Trophoblast cell (in vitro differentiated cells and primary cell): ENCODE data around the gene FOXD4L3.
"Not testable (repeated sequence)": the region's sequence is repeated elsewhere in the genome, so short reads cannot be mapped to it uniquely, and the experiment has no call there.

Experiments used
- DNase-seq, 2 donors: peaks; one replicate each; pipeline ENCODE4 v3.0.0-alpha.2; 2016
- H2AFZ ChIP-seq: 2 replicates; pipeline ENCODE4 v1.6.1; 2013; ENCODE audit warnings: low read length, moderate library complexity, mild to moderate bottlenecking; ENCODE audit not compliant: insufficient read depth, poor library complexity
- H2AK5ac ChIP-seq: 2 replicates; pipeline ENCODE4 v1.6.1; 2013; ENCODE audit warnings: mild to moderate bottlenecking, low read length
- H2BK120ac ChIP-seq: 2 replicates; pipeline ENCODE4 v1.6.1; 2013; ENCODE audit warnings: low read length, mild to moderate bottlenecking, moderate library complexity; ENCODE audit not compliant: insufficient read depth, poor library complexity
- H2BK12ac ChIP-seq: 2 replicates; pipeline ENCODE4 v1.6.1; 2013; ENCODE audit warnings: mild to moderate bottlenecking, low read length, moderate library complexity
- H2BK5ac ChIP-seq: 2 replicates; pipeline ENCODE4 v1.6.1; 2013; ENCODE audit warnings: low read length, low read depth, moderate library complexity, mild to moderate bottlenecking; ENCODE audit not compliant: poor library complexity
- H3K14ac ChIP-seq: 2 replicates; pipeline ENCODE4 v1.6.1; 2013; ENCODE audit warnings: mild to moderate bottlenecking, low read length
- H3K18ac ChIP-seq: 2 replicates; pipeline ENCODE4 v1.6.1; 2013; ENCODE audit warnings: mild to moderate bottlenecking, low read length
- H3K23ac ChIP-seq: 2 replicates; pipeline ENCODE4 v1.6.1; 2013; ENCODE audit warnings: low read length
- H3K27ac ChIP-seq: 2 replicates; pipeline ENCODE4 v1.5.1; 2013; ENCODE audit warnings: low read depth, mild to moderate bottlenecking, inconsistent platforms, low read length, moderate library complexity
- H3K27me3 ChIP-seq: 2 replicates; pipeline ENCODE4 v1.6.1; 2013; ENCODE audit warnings: inconsistent platforms, mild to moderate bottlenecking, low read length, moderate library complexity; ENCODE audit not compliant: insufficient read depth
- H3K36me3 ChIP-seq, 2 experiments: 1 replicate in 1 of 2; 2 replicates in 1 of 2; pipeline ENCODE4 v1.6.1; 2013; ENCODE audit warnings: low read length in 2 of 2, mild to moderate bottlenecking in 2 of 2, moderate library complexity in 1 of 2; ENCODE audit not compliant: insufficient read depth in 2 of 2, control insufficient read depth in 1 of 2
- H3K4ac ChIP-seq: 2 replicates; pipeline ENCODE4 v1.6.1; 2013; ENCODE audit warnings: low read depth, mild to moderate bottlenecking, low read length, moderate library complexity
- H3K4me1 ChIP-seq, 2 experiments: 1 replicate in 1 of 2; 2 replicates in 1 of 2; pipeline ENCODE4 v1.6.1; 2013; ENCODE audit warnings: low read length in 2 of 2, mild to moderate bottlenecking in 2 of 2, moderate library complexity in 1 of 2; ENCODE audit not compliant: insufficient read depth in 2 of 2, control insufficient read depth in 1 of 2
- H3K4me2 ChIP-seq: 2 replicates; pipeline ENCODE4 v1.6.1; 2013; ENCODE audit warnings: inconsistent platforms, mild to moderate bottlenecking, low read length, moderate library complexity
- H3K4me3 ChIP-seq: 2 replicates; pipeline ENCODE4 v1.5.1; 2013; ENCODE audit warnings: mild to moderate bottlenecking, low read depth, low read length, inconsistent platforms
- H3K79me1 ChIP-seq: one replicate; pipeline ENCODE4 v1.6.1; 2013; ENCODE audit warnings: low read length
- H3K79me2 ChIP-seq: 2 replicates; pipeline ENCODE4 v1.6.1; 2013; ENCODE audit warnings: low read length, mild to moderate bottlenecking; ENCODE audit not compliant: control insufficient read depth, insufficient read depth, poor library complexity
- H3K9ac ChIP-seq: 2 replicates; pipeline ENCODE4 v1.6.1; 2013; ENCODE audit warnings: mild to moderate bottlenecking, low read length
- H3K9me3 ChIP-seq: 2 replicates; pipeline ENCODE4 v1.6.1; 2013; ENCODE audit warnings: low read depth, mild to moderate bottlenecking, control low read depth, inconsistent platforms, low read length; ENCODE audit not compliant: insufficient read depth
- H4K12ac ChIP-seq: 2 replicates; pipeline ENCODE4 v1.6.1; 2013; ENCODE audit warnings: low read depth, mild to moderate bottlenecking, low read length, moderate library complexity
- H4K8ac ChIP-seq: 2 replicates; pipeline ENCODE4 v1.6.1; 2013; ENCODE audit warnings: low read depth, mild to moderate bottlenecking, low read length, moderate library complexity
- H4K91ac ChIP-seq: one replicate; pipeline ENCODE4 v1.6.1; 2013; ENCODE audit warnings: low read depth, mild to moderate bottlenecking, low read length, moderate library complexity
- WGBS: extraction: QIAGEN DNeasy Blood & Tissue Kit; methylation state at CpG from one replicate; pipeline ENCODE4 v1.1.7; 2013; ENCODE audit warnings: missing lambda C conversion rate; ENCODE audit not compliant: insufficient read length, insufficient coverage; ENCODE audit errors: extremely low coverage; 5-methylcytosine and 5-hydroxymethylcytosine counted together

The FOXD4L3 gene

GRCh38 chr9:68307654-68308053 lies 5.0 kb downstream of the FOXD4L3 start:
- H4K8ac ChIP-seq, H2AK5ac ChIP-seq, H2BK12ac ChIP-seq, H4K91ac ChIP-seq, H2BK5ac ChIP-seq, H2BK120ac ChIP-seq, H3K27me3 ChIP-seq, H3K9ac ChIP-seq, DNase-seq, H3K36me3 ChIP-seq, H3K14ac ChIP-seq, H3K9me3 ChIP-seq, H3K4me1 ChIP-seq, H3K4ac ChIP-seq, H4K12ac ChIP-seq, H3K18ac ChIP-seq, H2AFZ ChIP-seq, H3K79me2 ChIP-seq, H3K23ac ChIP-seq, H3K4me2 ChIP-seq, H3K79me1 ChIP-seq, H3K4me3 ChIP-seq, H3K27ac ChIP-seq: not testable (repeated sequence)
- no CpG with 5 or more reads among the region's 21 CpGs for WGBS

DNA sequence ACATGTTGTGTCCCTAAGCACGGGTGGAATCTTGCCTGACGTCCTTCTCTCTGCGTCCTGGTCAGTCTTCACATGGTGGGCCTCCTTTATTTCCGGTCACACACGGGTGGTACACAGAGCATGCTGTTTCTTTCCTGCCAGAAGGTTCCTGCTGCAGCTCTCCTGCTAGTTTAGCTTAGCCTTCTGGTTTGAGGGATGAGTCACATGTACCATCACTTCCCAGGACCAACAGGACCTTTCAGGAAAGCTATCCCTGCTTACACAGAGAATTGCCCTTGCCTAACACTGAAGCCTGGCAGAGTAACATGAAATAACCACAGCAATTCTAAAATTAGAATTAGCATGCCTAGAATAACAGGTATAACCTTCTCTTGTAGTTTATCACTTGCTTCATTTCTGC lies 8.5 kb downstream of the FOXD4L3 start:
- H3K9ac ChIP-seq, H3K23ac ChIP-seq, H3K4me1 ChIP-seq, H2BK5ac ChIP-seq, H4K91ac ChIP-seq, H3K4me3 ChIP-seq, H3K79me2 ChIP-seq, H3K27me3 ChIP-seq, H4K8ac ChIP-seq, H2BK12ac ChIP-seq, H3K4me2 ChIP-seq, H3K79me1 ChIP-seq, H3K27ac ChIP-seq, H3K14ac ChIP-seq, H4K12ac ChIP-seq, H2AK5ac ChIP-seq, H3K18ac ChIP-seq, H2BK120ac ChIP-seq, H3K36me3 ChIP-seq, H2AFZ ChIP-seq, DNase-seq, H3K9me3 ChIP-seq, H3K4ac ChIP-seq: not testable (repeated sequence)
- WGBS, result no CpG with 5 or more reads among the region's 5 CpGs

- not testable (repeated sequence) for H3K4ac ChIP-seq, H2BK5ac ChIP-seq, H3K27ac ChIP-seq, H2BK120ac ChIP-seq, H3K4me1 ChIP-seq, H3K14ac ChIP-seq, H3K4me2 ChIP-seq, H3K27me3 ChIP-seq, H2BK12ac ChIP-seq, H4K8ac ChIP-seq, H4K12ac ChIP-seq, H3K36me3 ChIP-seq, DNase-seq, H3K18ac ChIP-seq, H3K23ac ChIP-seq, H3K79me2 ChIP-seq, H3K9me3 ChIP-seq, H3K9ac ChIP-seq, H3K4me3 ChIP-seq, H2AFZ ChIP-seq, H2AK5ac ChIP-seq, H4K91ac ChIP-seq, H3K79me1 ChIP-seq
- no CpG with 5 or more reads among the region's 10 CpGs for WGBS
These were observed 15.5 kb downstream of the FOXD4L3 start for GRCh38 chr9:68318209-68318608.

DNA sequence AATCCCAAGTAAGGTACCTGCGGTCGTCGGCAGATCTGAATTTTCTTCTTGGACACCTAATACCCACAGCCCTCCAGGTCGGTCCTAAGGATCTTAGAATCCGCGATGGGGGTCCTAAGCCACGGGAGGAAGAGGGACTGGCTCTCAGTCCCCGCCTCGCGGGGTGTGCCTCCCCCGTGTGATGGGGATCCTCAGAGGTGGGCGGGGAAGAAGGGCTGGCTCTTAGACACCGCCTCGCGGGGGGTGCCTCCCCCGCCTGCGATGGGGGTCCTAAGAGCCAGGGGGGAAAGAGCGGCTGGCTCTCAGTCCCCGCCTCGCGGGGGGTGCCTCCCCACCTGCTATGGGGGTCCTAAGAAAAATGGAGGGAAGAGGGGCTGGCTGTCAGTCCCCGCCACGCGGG lies 21.1 kb downstream of the FOXD4L3 start:
- H3K79me2 ChIP-seq, DNase-seq, H3K4me2 ChIP-seq, H3K27ac ChIP-seq, H2BK5ac ChIP-seq, H4K12ac ChIP-seq, H4K8ac ChIP-seq, H3K27me3 ChIP-seq, H2AFZ ChIP-seq, H3K36me3 ChIP-seq, H3K9me3 ChIP-seq, H4K91ac ChIP-seq, H3K14ac ChIP-seq, H3K79me1 ChIP-seq, H3K9ac ChIP-seq, H3K4me3 ChIP-seq, H3K4me1 ChIP-seq, H2BK120ac ChIP-seq, H3K4ac ChIP-seq, H3K18ac ChIP-seq, H3K23ac ChIP-seq, H2BK12ac ChIP-seq, H2AK5ac ChIP-seq: not testable (repeated sequence)
- WGBS, result no CpG with 5 or more reads among the region's 24 CpGs
